Stimulated activated CD8-positive, alpha-beta memory T cell treated with anti-CD3 and anti-CD28 coated beads, Interleukin-15, amount 100 ng/mL, for 24 hours (primary cell): ENCODE data around the gene CALD1.

Source experiments
- DNase-seq: peaks from one replicate; pipeline ENCODE4 v3.0.0-alpha.2; 2020; ENCODE audit warnings: low read depth

CALD1 gene, protein sequence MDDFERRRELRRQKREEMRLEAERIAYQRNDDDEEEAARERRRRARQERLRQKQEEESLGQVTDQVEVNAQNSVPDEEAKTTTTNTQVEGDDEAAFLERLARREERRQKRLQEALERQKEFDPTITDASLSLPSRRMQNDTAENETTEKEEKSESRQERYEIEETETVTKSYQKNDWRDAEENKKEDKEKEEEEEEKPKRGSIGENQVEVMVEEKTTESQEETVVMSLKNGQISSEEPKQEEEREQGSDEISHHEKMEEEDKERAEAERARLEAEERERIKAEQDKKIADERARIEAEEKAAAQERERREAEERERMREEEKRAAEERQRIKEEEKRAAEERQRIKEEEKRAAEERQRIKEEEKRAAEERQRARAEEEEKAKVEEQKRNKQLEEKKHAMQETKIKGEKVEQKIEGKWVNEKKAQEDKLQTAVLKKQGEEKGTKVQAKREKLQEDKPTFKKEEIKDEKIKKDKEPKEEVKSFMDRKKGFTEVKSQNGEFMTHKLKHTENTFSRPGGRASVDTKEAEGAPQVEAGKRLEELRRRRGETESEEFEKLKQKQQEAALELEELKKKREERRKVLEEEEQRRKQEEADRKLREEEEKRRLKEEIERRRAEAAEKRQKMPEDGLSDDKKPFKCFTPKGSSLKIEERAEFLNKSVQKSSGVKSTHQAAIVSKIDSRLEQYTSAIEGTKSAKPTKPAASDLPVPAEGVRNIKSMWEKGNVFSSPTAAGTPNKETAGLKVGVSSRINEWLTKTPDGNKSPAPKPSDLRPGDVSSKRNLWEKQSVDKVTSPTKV

DNA sequence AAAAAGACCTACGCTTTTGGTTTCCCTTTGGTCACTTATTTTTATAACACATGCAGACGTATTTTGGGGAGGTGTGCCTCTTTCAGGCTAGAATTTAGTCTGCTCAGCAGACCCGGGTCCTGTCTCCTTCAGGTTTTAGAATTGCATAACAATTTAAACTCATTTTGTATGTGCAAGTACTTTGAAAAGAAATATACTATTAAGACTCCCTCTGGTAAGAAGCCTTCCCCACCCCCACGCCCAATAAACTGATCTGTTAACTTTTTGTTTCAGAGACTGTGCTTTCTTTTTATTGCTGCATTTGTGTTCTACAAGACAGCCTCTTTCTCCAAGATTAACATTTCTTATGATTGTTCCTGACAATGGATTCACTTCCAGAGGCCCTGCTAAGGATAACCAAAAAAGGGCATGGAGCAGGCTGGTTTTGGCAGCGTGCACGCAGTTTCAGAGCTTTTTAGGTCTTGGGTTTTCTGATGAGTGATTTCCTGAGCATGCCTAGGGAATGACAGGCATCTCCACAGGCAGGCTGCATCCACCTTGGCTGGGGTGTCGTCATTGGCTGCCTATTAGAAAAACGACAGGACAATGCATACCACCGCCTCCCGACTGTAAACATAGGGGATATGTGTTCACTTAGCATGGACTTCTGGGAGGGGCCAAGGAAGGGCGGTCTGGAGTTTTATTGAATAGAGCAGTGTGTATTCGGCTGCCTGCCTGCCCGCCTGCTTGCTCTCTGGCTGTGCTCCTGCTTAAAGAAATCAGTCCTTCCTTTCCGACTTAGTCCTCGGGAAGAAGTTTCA, at the start of gene CALD1:
Gene CALD1, plus strand, starts transcription at position 694 of the 800 bp plus-strand sequence. CDS start 88,100 bp downstream, outside the sequence.
- DNase-seq: no peak

GRCh38 chr7:134729895-134730294, 49.5 kb upstream of the CALD1 start:
- no peak for DNase-seq

DNA sequence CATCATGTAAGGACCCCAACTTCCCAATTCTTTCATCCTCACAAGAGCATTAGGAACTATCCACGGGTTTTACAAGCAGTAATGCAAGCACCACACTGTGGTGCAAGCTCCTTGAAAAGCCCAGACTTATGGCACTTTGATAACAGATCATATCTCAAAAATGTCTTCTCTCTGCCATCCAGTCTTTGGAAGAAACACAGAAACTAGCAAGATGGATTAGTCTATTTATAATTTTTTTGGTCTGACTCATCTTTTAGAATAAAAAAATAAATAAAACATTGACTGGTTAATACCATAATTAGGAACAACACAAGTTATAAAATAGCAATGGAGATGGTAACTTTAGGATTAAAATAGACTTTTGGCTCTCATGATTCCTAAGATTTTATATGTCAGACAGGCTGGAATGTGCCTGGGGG, 49.0 kb upstream of the CALD1 start:
- DNase-seq: no peak

DNA sequence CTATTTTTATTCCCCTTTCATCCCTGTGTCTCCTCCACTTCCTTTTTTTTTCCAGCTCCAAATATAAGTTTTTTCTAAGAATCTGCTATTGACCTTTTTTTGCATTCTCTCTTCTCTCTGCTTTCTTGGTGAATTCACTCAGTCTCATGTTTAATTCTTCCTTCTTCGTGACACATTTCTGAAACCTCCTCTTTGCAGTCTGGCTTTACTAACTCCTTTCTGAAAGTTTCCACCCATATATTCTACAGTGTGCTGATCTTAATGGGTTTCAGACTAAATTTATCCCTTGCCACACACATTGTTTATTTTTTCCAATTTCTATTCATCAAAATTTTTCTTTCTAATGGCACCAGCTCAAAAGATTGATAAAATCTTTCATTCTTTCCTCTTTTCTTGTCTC, 47.8 kb upstream of the CALD1 start:
- no peak for DNase-seq

DNA sequence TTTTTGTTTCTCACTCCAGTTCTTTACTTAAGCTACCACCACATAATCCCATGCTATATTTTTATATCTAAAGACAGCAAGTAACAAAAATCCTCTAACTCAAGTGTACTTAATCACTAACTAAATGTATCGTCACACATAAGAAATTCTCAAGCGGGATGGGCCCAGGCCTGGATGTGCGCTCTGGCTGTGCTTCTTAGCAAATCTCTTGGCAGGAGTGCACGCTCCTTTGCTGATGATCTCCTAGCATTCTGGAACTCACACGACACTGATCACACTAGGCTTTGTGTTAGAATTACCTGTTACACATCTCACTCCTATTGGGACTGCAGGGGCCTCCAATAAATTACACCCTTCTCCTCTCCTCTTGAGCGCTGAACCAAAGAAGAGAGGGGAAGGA, 46.7 kb upstream of the CALD1 start:
- DNase-seq: no peak

GRCh38 chr7:134736381-134736780, 43.1 kb upstream of the CALD1 start:
- no peak for DNase-seq

DNA sequence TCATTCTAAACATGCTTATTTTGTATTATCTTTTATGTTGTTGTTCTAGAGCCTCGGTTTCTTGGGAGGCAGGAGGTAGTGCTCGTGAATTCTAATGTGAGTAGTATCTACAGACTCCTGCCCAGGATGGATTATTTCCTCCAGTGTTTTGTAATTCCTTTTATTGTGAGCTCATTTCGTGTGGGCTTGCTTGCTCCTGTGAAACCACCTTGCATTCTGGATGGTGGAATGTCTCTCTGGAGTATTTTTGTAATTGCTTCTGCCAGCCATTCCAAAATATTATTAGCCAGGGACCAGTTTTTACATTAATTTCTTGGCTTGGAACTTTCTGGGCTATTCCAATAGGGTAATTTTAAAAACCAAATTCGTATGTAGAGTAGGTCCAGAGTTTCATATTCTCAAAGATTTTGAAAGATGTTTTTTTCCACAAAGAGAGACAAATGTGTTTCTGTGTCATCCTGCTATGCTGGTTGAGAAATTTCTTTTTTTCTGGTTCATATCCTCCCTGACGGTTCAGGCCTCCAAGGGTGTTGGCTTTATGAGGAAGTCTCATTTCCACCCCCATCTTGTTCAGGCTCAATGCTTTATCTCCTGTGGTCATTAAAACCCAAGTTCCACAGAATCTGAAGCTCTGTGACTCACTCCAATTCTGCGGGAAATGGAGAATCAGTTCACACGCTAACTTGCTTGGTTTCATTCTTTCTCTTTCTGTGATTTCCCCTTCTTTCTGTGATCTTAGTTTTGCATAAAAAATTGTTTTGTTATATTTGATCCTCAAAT, 41.7 kb upstream of the CALD1 start:
- DNase-seq: no peak

DNA sequence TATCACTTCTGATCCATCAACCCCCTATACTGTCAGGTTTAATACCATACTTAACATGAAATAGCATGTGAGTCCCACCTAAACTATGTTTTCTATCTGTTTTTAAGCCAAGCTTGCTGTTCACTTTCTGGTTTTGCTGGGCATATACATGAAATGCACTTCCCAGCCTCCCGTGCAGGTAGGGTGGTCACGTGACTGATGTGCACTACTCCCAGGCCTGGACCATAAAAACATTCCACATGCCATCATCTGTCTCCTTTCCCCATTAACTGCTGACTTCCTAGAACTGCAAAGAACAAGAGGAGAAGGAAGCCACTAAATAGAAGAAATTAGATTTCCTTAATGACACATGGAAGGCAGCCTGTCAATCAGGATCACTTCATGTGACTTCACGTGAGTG, 40.1 kb upstream of the CALD1 start:
- no peak for DNase-seq

GRCh38 chr7:134740376-134740775, 39.1 kb upstream of the CALD1 start:
- DNase-seq: no peak

GRCh38 chr7:134741907-134742635, 37.4 kb upstream of the CALD1 start:
- no peak for DNase-seq

DNA sequence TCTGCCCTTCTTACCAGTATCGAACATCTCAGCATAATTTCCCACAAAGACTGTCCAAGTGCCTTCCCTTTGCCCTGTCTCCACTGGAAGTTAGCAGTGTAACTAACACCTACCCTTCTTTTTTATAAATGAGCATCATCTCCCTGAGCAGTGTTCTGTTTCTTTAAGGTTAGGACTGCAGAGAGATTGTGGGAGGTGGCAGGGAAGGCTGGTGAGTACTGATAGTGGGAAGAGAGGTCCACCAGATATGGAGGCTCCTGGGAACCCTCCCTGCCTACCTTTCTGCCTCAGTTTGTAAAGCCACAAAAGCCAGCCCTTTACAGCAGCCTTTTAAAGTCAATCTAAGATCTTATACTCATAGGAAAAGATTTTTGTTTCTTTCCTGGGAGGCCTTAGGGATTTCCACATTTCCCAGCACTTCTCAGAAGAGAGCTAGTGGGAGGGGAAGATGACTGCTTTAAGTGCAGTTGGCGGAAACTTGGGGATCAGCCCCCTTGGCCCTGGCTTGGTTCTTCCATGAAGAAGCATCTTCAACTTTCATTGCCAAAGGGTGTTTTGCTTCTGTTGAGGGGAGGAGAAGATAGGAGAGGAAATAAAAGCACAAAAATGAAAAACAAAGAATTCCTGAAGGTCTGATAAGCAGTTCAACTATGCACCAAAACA, 36.6 kb upstream of the CALD1 start:
- no peak for DNase-seq

- DNase-seq: no peak
Measured at GRCh38 chr7:134744569-134744968, 34.9 kb upstream of the CALD1 start.

- no peak for DNase-seq
Measured at GRCh38 chr7:134747326-134747725, 32.1 kb upstream of the CALD1 start.

DNA sequence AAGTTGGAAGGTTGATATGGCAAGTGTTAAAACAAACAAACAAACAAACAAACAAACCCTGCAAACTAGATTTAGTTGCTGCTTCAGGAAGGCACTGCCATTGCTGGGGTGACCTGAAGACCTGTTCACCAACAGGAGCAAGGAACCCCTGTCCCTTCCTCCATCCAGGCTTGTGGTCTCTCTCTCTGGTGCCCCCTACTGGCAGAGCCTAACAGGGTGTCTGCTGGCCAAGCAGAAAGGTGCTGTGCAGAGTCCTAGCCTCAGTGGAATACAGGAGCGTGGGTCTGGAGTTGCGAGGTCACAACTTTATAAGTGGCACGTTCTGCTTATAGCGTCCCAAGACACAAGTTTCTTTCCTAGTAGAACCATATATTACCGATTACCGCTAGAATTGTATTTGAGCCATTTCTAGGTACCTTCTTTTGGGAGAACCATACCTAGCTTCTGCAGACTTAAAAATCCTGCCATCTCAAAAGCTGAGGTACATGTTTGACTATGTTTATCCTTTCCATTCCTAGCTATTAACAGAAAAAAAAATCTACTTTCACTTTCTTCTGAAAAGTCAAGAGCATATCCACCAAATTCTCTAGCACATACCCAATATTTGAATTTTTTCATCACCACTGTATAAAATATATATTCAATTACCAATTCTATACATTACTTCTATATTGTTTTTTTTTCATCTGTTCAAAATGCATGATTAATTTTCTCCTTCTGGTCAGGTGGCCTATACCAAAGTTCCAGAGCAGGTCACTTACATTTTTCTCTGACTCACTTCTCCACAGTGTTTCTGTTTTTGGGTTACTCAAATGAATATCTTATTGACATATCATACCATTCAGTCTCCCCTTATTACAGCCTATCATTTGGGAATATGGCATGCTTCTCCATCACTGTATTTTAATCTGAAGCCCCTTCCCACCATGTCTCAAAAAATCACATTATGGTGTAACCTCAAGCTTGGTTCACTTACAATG, 29.1 kb upstream of the CALD1 start:
- peak; percentile 37 for DNase-seq

- DNase-seq: no peak
Measured at GRCh38 chr7:134752006-134752760, 27.3 kb upstream of the CALD1 start.

GRCh38 chr7:134755422-134756022, 23.9 kb upstream of the CALD1 start:
- no peak for DNase-seq

- no peak for DNase-seq
Measured at GRCh38 chr7:134757938-134758337, 21.5 kb upstream of the CALD1 start.

GRCh38 chr7:134758981-134759380, 20.5 kb upstream of the CALD1 start:
- DNase-seq: no peak
